H9 (cell line): ENCODE measurements around the gene SLC7A6. TPM values are rescaled to one million over a fixed set of nuclear protein-coding genes. Genes with fewer than 3 reads are reported as not detected.

ENCODE experiments used
- DNase-seq: peaks from one replicate; pipeline ENCODE4 v3.0.0-alpha.2; 2017
- H2AFZ ChIP-seq: one replicate; pipeline ENCODE4 v1.6.1; 2013; ENCODE audit warnings: mild to moderate bottlenecking, low read length, control low read depth, moderate library complexity
- H2AK5ac ChIP-seq: 2 replicates; pipeline ENCODE4 v1.6.1; 2013; ENCODE audit warnings: low read length, control low read depth, mixed read lengths; ENCODE audit not compliant: insufficient read length
- H2BK120ac ChIP-seq: one replicate; pipeline ENCODE4 v1.6.1; 2013; ENCODE audit warnings: low read depth, mild to moderate bottlenecking, low read length, control low read depth, inconsistent platforms; ENCODE audit not compliant: poor library complexity, severe bottlenecking
- H2BK12ac ChIP-seq: 2 replicates; pipeline ENCODE4 v1.6.1; 2013; ENCODE audit warnings: low read length, control low read depth, mixed read lengths, low read depth; ENCODE audit not compliant: insufficient read length
- H2BK15ac ChIP-seq: 2 replicates; pipeline ENCODE4 v1.6.1; 2013; ENCODE audit warnings: low read depth, low read length, control low read depth
- H2BK20ac ChIP-seq: one replicate; pipeline ENCODE4 v1.6.1; 2013; ENCODE audit warnings: low read depth, mild to moderate bottlenecking, low read length, control low read depth, inconsistent platforms; ENCODE audit not compliant: poor library complexity, severe bottlenecking
- H2BK5ac ChIP-seq: 2 replicates; pipeline ENCODE4 v1.6.1; 2013; ENCODE audit warnings: low read length, control low read depth, mixed read lengths; ENCODE audit not compliant: insufficient read length
- H3K14ac ChIP-seq: 2 replicates; pipeline ENCODE4 v1.6.1; 2013; ENCODE audit warnings: low read length, control low read depth; ENCODE audit not compliant: insufficient read depth
- H3K18ac ChIP-seq: 2 replicates; pipeline ENCODE4 v1.6.1; 2013; ENCODE audit warnings: low read depth, mild to moderate bottlenecking, mixed read lengths, low read length, control low read depth; ENCODE audit not compliant: insufficient read length
- H3K23ac ChIP-seq: 2 replicates; pipeline ENCODE4 v1.6.1; 2013; ENCODE audit warnings: low read length, control low read depth, mixed read lengths, low read depth; ENCODE audit not compliant: insufficient read length
- H3K23me2 ChIP-seq: 2 replicates; pipeline ENCODE4 v1.6.1; 2013; ENCODE audit warnings: low read depth, mild to moderate bottlenecking, mixed read lengths, low read length, control low read depth; ENCODE audit not compliant: insufficient read length, poor library complexity, severe bottlenecking
- H3K27ac ChIP-seq: 2 replicates; pipeline ENCODE4 v1.5.1; 2013; ENCODE audit warnings: low read length, control low read depth, mixed read lengths, low read depth; ENCODE audit not compliant: insufficient read length
- H3K27me3 ChIP-seq: 2 replicates; pipeline ENCODE4 v1.6.1; 2013; ENCODE audit warnings: low read length, control low read depth, inconsistent platforms; ENCODE audit not compliant: insufficient read depth
- H3K4ac ChIP-seq: 2 replicates; pipeline ENCODE4 v1.6.1; 2013; ENCODE audit warnings: low read depth, mild to moderate bottlenecking, control low read depth, inconsistent platforms, low read length, moderate library complexity
- H3K4me1 ChIP-seq: 2 replicates; pipeline ENCODE4 v1.6.1; 2013; ENCODE audit warnings: low read length, control low read depth, inconsistent platforms; ENCODE audit not compliant: insufficient read depth
- H3K4me2 ChIP-seq: 2 replicates; pipeline ENCODE4 v1.6.1; 2013; ENCODE audit warnings: low read length, control low read depth, mixed read lengths; ENCODE audit not compliant: insufficient read length, insufficient read depth
- H3K56ac ChIP-seq: 2 replicates; pipeline ENCODE4 v1.6.1; 2013; ENCODE audit warnings: low read depth, mild to moderate bottlenecking, mixed read lengths, low read length, control low read depth; ENCODE audit not compliant: insufficient read length
- H3K79me1 ChIP-seq: 2 replicates; pipeline ENCODE4 v1.6.1; 2013; ENCODE audit warnings: low read depth, mild to moderate bottlenecking, moderate library complexity, low read length, control low read depth, inconsistent platforms; ENCODE audit not compliant: insufficient read depth, poor library complexity, severe bottlenecking
- H3K79me2 ChIP-seq: 2 replicates; pipeline ENCODE4 v1.6.1; 2013; ENCODE audit warnings: low read length, control low read depth, inconsistent platforms; ENCODE audit not compliant: insufficient read depth
- H3K9ac ChIP-seq: 2 replicates; pipeline ENCODE4 v1.6.1; 2013; ENCODE audit warnings: low read length, control low read depth, mixed read lengths; ENCODE audit not compliant: insufficient read length; ENCODE audit errors: extremely low read depth
- H3K9me3 ChIP-seq: one replicate; pipeline ENCODE4 v1.6.1; 2013; ENCODE audit warnings: low read depth, low read length, inconsistent platforms; ENCODE audit not compliant: control insufficient read depth
- H3T11ph ChIP-seq: one replicate; pipeline ENCODE4 v1.6.1; 2013; ENCODE audit warnings: mild to moderate bottlenecking, low read length, control low read depth, inconsistent platforms
- H4K20me1 ChIP-seq: one replicate; pipeline ENCODE4 v1.6.1; 2013; ENCODE audit not compliant: control insufficient read depth, insufficient read length, insufficient read depth
- H4K5ac ChIP-seq: 2 replicates; pipeline ENCODE4 v1.6.1; 2013; ENCODE audit warnings: low read depth, mild to moderate bottlenecking, mixed read lengths, low read length, control low read depth; ENCODE audit not compliant: insufficient read length
- H4K8ac ChIP-seq: replicated peaks from 2 replicates; pipeline ENCODE4 v1.6.1; 2013; ENCODE audit warnings: low read length, control low read depth, mixed read lengths, low read depth; ENCODE audit not compliant: insufficient read length
- H4K91ac ChIP-seq: 2 replicates; pipeline ENCODE4 v1.6.1; 2013; ENCODE audit warnings: low read depth, mild to moderate bottlenecking, moderate library complexity, mixed read lengths, low read length, control low read depth; ENCODE audit not compliant: insufficient read length
- H3K27ac Mint-ChIP-seq, 3 experiments: 2 replicates in 2 of 3; 3 replicates in 1 of 3; pipeline ENCODE4 v1.8.0; 2020 to 2021; ENCODE audit warnings: mixed read lengths in 3 of 3, mild to moderate bottlenecking in 1 of 3, moderate library complexity in 1 of 3
- H3K27me3 Mint-ChIP-seq: 2 replicates; pipeline ENCODE4 v1.8.0; 2021; ENCODE audit warnings: low read depth, mild to moderate bottlenecking, moderate library complexity, mixed read lengths
- H3K36me3 Mint-ChIP-seq, 3 experiments: 2 replicates in 2 of 3; 3 replicates in 1 of 3; pipeline ENCODE4 v1.8.0; 2020 to 2021; ENCODE audit warnings: low read depth in 3 of 3, mixed read lengths in 3 of 3; ENCODE audit not compliant: insufficient read depth in 1 of 3
- H3K4me1 Mint-ChIP-seq, 2 experiments: 2 replicates each; pipeline ENCODE4 v1.8.0; 2020; ENCODE audit warnings: mixed read lengths in 2 of 2
- H3K4me3 Mint-ChIP-seq, 2 experiments: 2 replicates in 1 of 2; 3 replicates in 1 of 2; pipeline ENCODE4 v1.8.0; 2020 to 2021; ENCODE audit warnings: mild to moderate bottlenecking in 2 of 2, mixed read lengths in 2 of 2, moderate library complexity in 1 of 2
- H3K9me3 Mint-ChIP-seq, 2 experiments: 2 replicates in 1 of 2; 3 replicates in 1 of 2; pipeline ENCODE4 v1.8.0; 2020; ENCODE audit warnings: mild to moderate bottlenecking in 2 of 2, mixed read lengths in 2 of 2, moderate library complexity in 1 of 2
- CTCF ChIP-seq: fragments of 200-600 bp; sonication (generic); conservative IDR thresholded peaks from 3 replicates; pipeline ENCODE4 v1.8.0; 2021; ENCODE audit warnings: antibody characterized with exemption, mild to moderate bottlenecking
- WGBS: extraction: QIAGEN DNeasy Blood & Tissue Kit; methylation state at CpG from one replicate; pipeline ENCODE4 v1.1.7; 2013; ENCODE audit warnings: missing lambda C conversion rate, low lambda C conversion rate, mixed read lengths; ENCODE audit not compliant: insufficient read length; ENCODE audit errors: extremely low coverage; 5-methylcytosine and 5-hydroxymethylcytosine counted together
- total RNA-seq: library from RNA; stranded (reverse); gene quantifications from 2 replicates; pipeline ENCODE4 v1.2.1, GENCODE V29; 2021

Gene SLC7A6
- total RNA-seq, 1 experiment from 2014 or later, result 21.1 TPM

- H2BK20ac ChIP-seq, result no peak overlapping the region
- H3K4me3 Mint-ChIP-seq, result no peak overlapping the region
- no peaks in the 10 kb centered on the region for H3K79me2 ChIP-seq
- H3K79me1 ChIP-seq, result peaks cover 3% of the 10 kb centered on the region
- no peak overlapping the region for H4K5ac ChIP-seq
- H3K4ac ChIP-seq, result no peak overlapping the region
- H3K23me2 ChIP-seq, result no peaks in the 10 kb centered on the region
- H4K20me1 ChIP-seq, result no peaks in the 10 kb centered on the region
- no peak overlapping the region for H2AFZ ChIP-seq
- H3K23ac ChIP-seq, result no peak overlapping the region
- H3K36me3 Mint-ChIP-seq, result peaks cover 16 to 32% (median 19%) of the 10 kb centered on the region in 3 experiments; a peak in 5 of 7 replicates
- H3K4me1 ChIP-seq, result no peaks in the 10 kb centered on the region
- H2BK120ac ChIP-seq, result no peak overlapping the region
- no peaks in the 10 kb centered on the region for H3K9me3 ChIP-seq
- H3K27ac ChIP-seq, result no peak overlapping the region
- no peak for TF ChIP-seq CTCF
- H3K27me3 Mint-ChIP-seq, result no peaks in the 10 kb centered on the region
- H3K14ac ChIP-seq, result no peak overlapping the region
- no peaks in the 10 kb centered on the region for H3K9me3 Mint-ChIP-seq
- WGBS, result no CpG with 5 or more reads among the region's 4 CpGs
- H3K4me2 ChIP-seq, result no peak overlapping the region
- H3K9ac ChIP-seq, result no peak overlapping the region
- no peaks in the 10 kb centered on the region for H3K27me3 ChIP-seq
- no peak overlapping the region for H3K56ac ChIP-seq
- no peak overlapping the region for H2AK5ac ChIP-seq
- no peak overlapping the region for H3T11ph ChIP-seq
- no peak overlapping the region for H2BK15ac ChIP-seq
- H4K91ac ChIP-seq, result no peak overlapping the region
- H3K4me1 Mint-ChIP-seq, result peaks cover 0 to 5% of the 10 kb centered on the region in 2 experiments; a peak in 2 of 4 replicates
- no peak for DNase-seq
- no peak overlapping the region for H3K18ac ChIP-seq
- no peak overlapping the region for H2BK5ac ChIP-seq
- no peak overlapping the region for H2BK12ac ChIP-seq
- H3K27ac Mint-ChIP-seq, result peak overlapping the region in 1 of 3 experiments; percentile 53; a peak in 2 of 7 replicates
- H4K8ac ChIP-seq, result no peak overlapping the region
Measured at GRCh38 chr16:68275611-68276191, 11.4 kb downstream of the SLC7A6 start.
